Keratinocyte (primary cell): ENCODE data around the gene ERLEC1. TPM values are rescaled to one million over a fixed set of nuclear protein-coding genes. Genes with fewer than 3 reads are reported as not detected.
"Not testable (repeated sequence)": the region's sequence is repeated elsewhere in the genome, so short reads cannot be mapped to it uniquely, and the experiment has no call there.

ENCODE experiments used
- DNase-seq: peaks from one replicate; pipeline ENCODE4 v3.0.0-alpha.2; 2011; ENCODE audit warnings: low read depth, missing footprints, low spot score
- FAIRE-seq: peaks from 2 replicates; lab custom pipeline; 2011; peaks lifted over from hg19 to GRCh38; lab: Jason Lieb, UNC
- H2AFZ ChIP-seq: 2 replicates; pipeline ENCODE4 v1.6.0; 2012; ENCODE audit warnings: low read length, control low read depth, inconsistent platforms; ENCODE audit not compliant: control insufficient read depth
- H3K27ac ChIP-seq: 2 replicates; pipeline ENCODE4 v1.5.1; 2011; ENCODE audit warnings: low read length; ENCODE audit not compliant: control insufficient read depth, insufficient read depth
- H3K27me3 ChIP-seq: 3 replicates; pipeline ENCODE4 v1.6.0; 2011; ENCODE audit warnings: low read length; ENCODE audit not compliant: control insufficient read depth, insufficient read depth; ENCODE audit errors: extremely low read depth
- H3K36me3 ChIP-seq, 2 experiments: 2 replicates in 1 of 2; 3 replicates in 1 of 2; pipeline ENCODE4 v1.5.1; 2011; ENCODE audit warnings: low read length in 2 of 2, mild to moderate bottlenecking in 1 of 2; ENCODE audit not compliant: control insufficient read depth in 2 of 2, insufficient read depth in 2 of 2; ENCODE audit errors: extremely low read depth in 1 of 2
- H3K4me1 ChIP-seq: 3 replicates; pipeline ENCODE4 v1.5.1; 2011; ENCODE audit warnings: low read length; ENCODE audit not compliant: control insufficient read depth, insufficient read depth; ENCODE audit errors: extremely low read depth
- H3K4me2 ChIP-seq: 3 replicates; pipeline ENCODE4 v1.6.0; 2011; ENCODE audit warnings: low read depth, low read length; ENCODE audit not compliant: control insufficient read depth, insufficient read depth; ENCODE audit errors: extremely low read depth
- H3K4me3 ChIP-seq, 3 experiments: fragments of 200-600 bp in 1 of 3; sonication (generic) in 1 of 3; 2 replicates in 2 of 3; 3 replicates in 1 of 3; pipeline ENCODE4 v1.5.1; 2011 to 2016; ENCODE audit warnings: low read length in 3 of 3, mild to moderate bottlenecking in 3 of 3, control low read depth in 2 of 3, inconsistent platforms in 1 of 3, low read depth in 1 of 3, mixed read lengths in 1 of 3, mixed run types in 1 of 3, moderate library complexity in 1 of 3; ENCODE audit not compliant: control insufficient read depth in 2 of 3, insufficient read depth in 2 of 3; ENCODE audit errors: extremely low read depth in 1 of 3
- H3K79me2 ChIP-seq: 2 replicates; pipeline ENCODE4 v1.6.0; 2012; ENCODE audit warnings: low read length; ENCODE audit not compliant: control insufficient read depth, insufficient read depth
- H3K9ac ChIP-seq: 3 replicates; pipeline ENCODE4 v1.6.0; 2011; ENCODE audit warnings: low read length; ENCODE audit not compliant: control insufficient read depth, insufficient read depth; ENCODE audit errors: extremely low read depth
- H3K9me1 ChIP-seq: 3 replicates; pipeline ENCODE4 v1.6.0; 2011; ENCODE audit warnings: low read length; ENCODE audit not compliant: control insufficient read depth, insufficient read depth; ENCODE audit errors: extremely low read depth
- H3K9me3 ChIP-seq: 2 replicates; pipeline ENCODE4 v1.5.1; 2012; ENCODE audit warnings: low read depth, low read length; ENCODE audit not compliant: control insufficient read depth
- H4K20me1 ChIP-seq: 3 replicates; pipeline ENCODE4 v1.6.0; 2011; ENCODE audit warnings: low read length; ENCODE audit not compliant: control insufficient read depth, insufficient read depth; ENCODE audit errors: extremely low read depth
- EZH2 ChIP-seq: IDR thresholded peaks from one replicate; pipeline ENCODE4 v1.6.1; 2012; ENCODE audit warnings: inconsistent platforms, mild to moderate bottlenecking, low read length, moderate library complexity
- dilution Hi-C: fragments of 300-500 bp; cut with MboI; formaldehyde crosslinking; loops from one replicate; pipeline ENCODE4 v1.7.0; 2020; ENCODE audit warnings: low sequenced_read_pairs; ENCODE audit not compliant: extremely low pct_ligation_motif_present
- polyA plus RNA-seq, 5 experiments: library from polyadenylated mRNA; depleted of rRNA in 3 of 5; stranded (reverse) in 3 of 5; stranded (forward) in 1 of 5; unstranded in 1 of 5; fragments of >200 nt; gene quantifications; 1 replicate in 1 of 5; 2 replicates in 3 of 5; 3 replicates in 1 of 5; pipeline versions ENCODE4 v1.2.1 to v1.2.3, GENCODE V29; 2011 to 2012; ENCODE audit warnings: missing spikeins in 2 of 5, low read depth in 1 of 5, low replicate concordance in 1 of 5
- TF ChIP-seq, protein P1 (sequence below), 3 experiments: IDR thresholded peaks in 1 of 3; conservative IDR thresholded peaks in 1 of 3; optimal IDR thresholded peaks in 1 of 3; 2 replicates in 2 of 3; 3 replicates in 1 of 3; pipeline versions ENCODE3 to v1.5.1; 2011; ENCODE audit warnings: low read length in 3 of 3, mild to moderate bottlenecking in 3 of 3, moderate library complexity in 2 of 3, control low read depth in 1 of 3, inconsistent platforms in 1 of 3; ENCODE audit not compliant: insufficient read depth in 2 of 3; ENCODE audit errors: extremely low read depth in 1 of 3

Gene ERLEC1
- polyA plus RNA-seq, 1 donor (not counting 4 experiments of a cell fraction or from before 2014, with no cell fraction given), result 35.6 TPM

DNA sequence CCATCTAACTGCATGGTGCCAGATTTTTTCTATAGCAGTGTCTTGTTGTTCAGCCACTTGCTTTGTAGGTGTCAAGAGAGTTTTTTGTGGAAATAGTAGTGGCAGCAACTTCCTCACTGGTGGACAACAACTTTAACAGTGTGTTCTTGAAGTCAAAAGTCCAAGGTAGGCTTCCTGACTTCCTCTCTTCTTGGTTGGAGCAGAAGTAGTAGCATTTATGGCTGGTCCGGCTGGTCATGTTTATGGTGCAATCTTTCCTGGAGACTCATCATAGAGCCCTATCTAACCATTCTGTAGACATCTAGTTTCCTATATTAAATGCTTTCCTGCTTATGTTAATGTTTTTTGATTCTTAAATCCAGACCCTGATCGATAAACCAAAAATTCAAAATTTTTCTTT, 61.2 kb downstream of the ERLEC1 start:
- Histone ChIP-seq H3K79me2 (no peaks in the 10 kb centered on the region), H4K20me1 (no peaks in the 10 kb centered on the region), H3K4me3 (no peak overlapping the region), H2AFZ (no peak overlapping the region), H3K9ac (no peak overlapping the region), H3K36me3 (peaks cover 0 to 3% of the 10 kb centered on the region in 2 experiments), H3K9me3 (no peaks in the 10 kb centered on the region), H3K9me1 (no peaks in the 10 kb centered on the region), H3K27me3 (no peaks in the 10 kb centered on the region), H3K4me2 (no peak overlapping the region), H3K27ac (no peak overlapping the region), H3K4me1 (no peaks in the 10 kb centered on the region)
- FAIRE-seq, result no peak
- dilution Hi-C loops, result no loop called here
- TF ChIP-seq, protein P1, sequence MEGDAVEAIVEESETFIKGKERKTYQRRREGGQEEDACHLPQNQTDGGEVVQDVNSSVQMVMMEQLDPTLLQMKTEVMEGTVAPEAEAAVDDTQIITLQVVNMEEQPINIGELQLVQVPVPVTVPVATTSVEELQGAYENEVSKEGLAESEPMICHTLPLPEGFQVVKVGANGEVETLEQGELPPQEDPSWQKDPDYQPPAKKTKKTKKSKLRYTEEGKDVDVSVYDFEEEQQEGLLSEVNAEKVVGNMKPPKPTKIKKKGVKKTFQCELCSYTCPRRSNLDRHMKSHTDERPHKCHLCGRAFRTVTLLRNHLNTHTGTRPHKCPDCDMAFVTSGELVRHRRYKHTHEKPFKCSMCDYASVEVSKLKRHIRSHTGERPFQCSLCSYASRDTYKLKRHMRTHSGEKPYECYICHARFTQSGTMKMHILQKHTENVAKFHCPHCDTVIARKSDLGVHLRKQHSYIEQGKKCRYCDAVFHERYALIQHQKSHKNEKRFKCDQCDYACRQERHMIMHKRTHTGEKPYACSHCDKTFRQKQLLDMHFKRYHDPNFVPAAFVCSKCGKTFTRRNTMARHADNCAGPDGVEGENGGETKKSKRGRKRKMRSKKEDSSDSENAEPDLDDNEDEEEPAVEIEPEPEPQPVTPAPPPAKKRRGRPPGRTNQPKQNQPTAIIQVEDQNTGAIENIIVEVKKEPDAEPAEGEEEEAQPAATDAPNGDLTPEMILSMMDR (optimal IDR thresholded peaks at IDR 0.05 in 1 of 3, IDR thresholded peaks at IDR 0.05 in 1 of 3, conservative IDR thresholded peaks at IDR 0.05 in 1 of 3; ENCODE audit: extremely low read depth in 1 of 3, insufficient read depth in 2 of 3, low read length in 3 of 3), result no peak
- no peak for TF ChIP-seq EZH2
- DNase-seq, result no peak

DNA sequence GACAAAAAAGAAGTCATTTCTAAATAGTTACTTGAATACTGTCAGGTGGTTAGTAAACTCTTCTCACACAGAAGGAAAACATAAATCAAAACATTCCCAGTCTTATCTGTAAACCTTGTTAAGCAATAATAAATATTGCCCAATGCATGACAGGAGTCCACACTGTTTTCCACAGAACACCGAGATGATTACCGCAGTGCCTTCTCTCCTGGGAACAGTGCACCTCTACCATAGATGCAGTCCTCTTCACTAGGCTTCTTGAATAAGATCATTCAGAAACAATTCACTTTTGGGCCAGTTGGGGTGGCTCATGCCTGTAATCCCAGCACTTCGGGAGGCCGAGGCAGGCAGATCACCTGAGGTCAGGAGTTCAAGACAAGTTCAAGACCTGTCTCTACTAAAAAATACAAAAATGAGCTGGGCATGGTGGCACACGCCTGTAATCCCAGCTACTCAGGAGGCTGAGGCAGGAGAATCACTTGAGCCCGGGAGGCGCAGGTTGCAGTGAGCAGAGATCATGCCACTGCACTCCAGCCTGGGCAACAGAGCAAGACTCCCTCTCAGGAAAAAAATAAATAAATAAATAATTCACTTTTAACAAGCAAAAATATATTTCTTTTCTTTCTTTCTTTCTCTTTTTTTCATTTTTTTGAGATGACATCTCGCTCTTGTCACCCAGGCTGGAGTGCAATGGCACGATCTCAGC, 64.4 kb downstream of the ERLEC1 start:
- H4K20me1 ChIP-seq, FAIRE-seq, H3K27ac ChIP-seq, H2AFZ ChIP-seq, H3K9me1 ChIP-seq, H3K4me2 ChIP-seq, H3K9me3 ChIP-seq, H3K79me2 ChIP-seq, H3K9ac ChIP-seq, H3K4me1 ChIP-seq, dilution Hi-C loops, DNase-seq, H3K27me3 ChIP-seq, H3K4me3 ChIP-seq: not testable (repeated sequence)
- peaks cover 13 to 14% of the 10 kb centered on the region in 2 experiments for H3K36me3 ChIP-seq

DNA sequence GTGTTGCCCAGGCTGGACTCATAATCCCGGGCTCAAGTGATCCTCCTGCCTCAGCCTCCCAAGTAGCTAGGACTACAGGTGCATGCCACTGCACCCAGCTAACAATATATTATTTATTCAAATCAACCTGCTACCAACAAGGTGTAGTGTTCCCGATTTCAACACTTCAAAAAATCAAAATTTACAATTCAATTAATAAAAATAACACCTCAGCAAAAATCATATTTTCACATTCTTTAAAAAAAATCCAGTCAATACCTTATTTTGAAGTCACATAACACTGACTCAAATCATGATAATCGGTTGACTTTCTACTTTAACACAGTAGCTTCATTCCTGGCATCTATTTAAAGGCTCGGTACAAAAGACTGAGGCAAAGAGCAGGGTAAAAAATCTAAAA, 65.7 kb downstream of the ERLEC1 start:
- FAIRE-seq (no peak), DNase-seq (no peak)
- dilution Hi-C loops, result no loop called here
- no peaks in the 10 kb centered on the region for H3K27me3 ChIP-seq
- H3K27ac ChIP-seq, result no peak overlapping the region
- H3K9ac ChIP-seq, result no peak overlapping the region
- H3K79me2 ChIP-seq, result no peaks in the 10 kb centered on the region
- H3K4me1 ChIP-seq, result no peaks in the 10 kb centered on the region
- H4K20me1 ChIP-seq, result no peaks in the 10 kb centered on the region
- no peaks in the 10 kb centered on the region for H3K9me1 ChIP-seq
- H3K36me3 ChIP-seq, result peaks cover 13 to 14% of the 10 kb centered on the region in 2 experiments
- H3K9me3 ChIP-seq, result no peaks in the 10 kb centered on the region
- no peak for TF ChIP-seq EZH2
- TF ChIP-seq, protein P1 (optimal IDR thresholded peaks at IDR 0.05 in 1 of 3, IDR thresholded peaks at IDR 0.05 in 1 of 3, conservative IDR thresholded peaks at IDR 0.05 in 1 of 3; ENCODE audit: extremely low read depth in 1 of 3, insufficient read depth in 2 of 3, low read length in 3 of 3), result no peak
- no peak overlapping the region for H2AFZ ChIP-seq
- no peak overlapping the region for H3K4me2 ChIP-seq
- H3K4me3 ChIP-seq, result no peak overlapping the region
